Muscle of leg (tissue), 11 donors: ENCODE results near the gene HAND1. TPM values are rescaled to one million over a fixed set of nuclear protein-coding genes. Genes with fewer than 3 reads are reported as not detected.

Source experiments
- DNase-seq: peaks from one replicate; pipeline ENCODE4 v3.0.0; 2013
- H3K27ac ChIP-seq: one replicate; pipeline ENCODE4 v1.5.1; 2013; ENCODE audit warnings: mild to moderate bottlenecking, low read length, control low read depth
- H3K27me3 ChIP-seq: one replicate; pipeline ENCODE4 v1.6.1; 2013; ENCODE audit warnings: low read length; ENCODE audit not compliant: control insufficient read depth, insufficient read depth
- H3K36me3 ChIP-seq: one replicate; pipeline ENCODE4 v1.6.1; 2013; ENCODE audit warnings: low read length; ENCODE audit not compliant: control insufficient read depth, insufficient read depth
- H3K4me1 ChIP-seq: one replicate; pipeline ENCODE4 v1.6.1; 2013; ENCODE audit warnings: low read length; ENCODE audit not compliant: control insufficient read depth, insufficient read depth
- H3K4me3 ChIP-seq: one replicate; pipeline ENCODE4 v1.5.1; 2013; ENCODE audit warnings: low read length, control low read depth
- H3K9me3 ChIP-seq: replicated peaks from 2 replicates; pipeline ENCODE4 v1.6.1; 2013; ENCODE audit warnings: low read depth, low read length; ENCODE audit not compliant: control insufficient read depth
- WGBS: methylation state at CpG from one replicate; pipeline ENCODE4 v1.1.5; 2013; ENCODE audit warnings: missing lambda C conversion rate; ENCODE audit not compliant: insufficient coverage; 5-methylcytosine and 5-hydroxymethylcytosine counted together
- polyA plus RNA-seq, 8 donors: library from polyadenylated mRNA; unstranded; fragments of 120-200 nt; gene quantifications; one replicate each; pipeline versions ENCODE4 v1.2.1 to v1.2.3, GENCODE V29; 2013; ENCODE audit warnings: inconsistent platforms in 1 of 8, low replicate concordance in 1 of 8; ENCODE audit not compliant: insufficient read length in 8 of 8, insufficient read depth in 1 of 8
- total RNA-seq: library from RNA; stranded (reverse); fragments of 120-200 nt; gene quantifications from one replicate; pipeline ENCODE4 v1.2.4, GENCODE V29; 2013

The HAND1 gene
- total and polyA plus RNA-seq, 9 donors, result 0.21 TPM; not detected in 8

- WGBS, result 17% methylated on average over 1 of the region's 2 CpGs
- no peak for DNase-seq
- no peak overlapping the region for H3K27ac ChIP-seq
Observed at GRCh38 chr5:154487541-154487940, 9.5 kb upstream of the HAND1 start.

GRCh38 chr5:154486427-154486866 is 8.4 kb upstream of the HAND1 start:
- no peak for DNase-seq
- peaks cover 6% of the 10 kb centered on the region for H3K4me1 ChIP-seq
- H3K9me3 ChIP-seq, result no peaks in the 10 kb centered on the region
- H3K36me3 ChIP-seq, result no peaks in the 10 kb centered on the region
- H3K4me3 ChIP-seq, result no peak overlapping the region
- 0% methylated on average over 1 of the region's 4 CpGs for WGBS
- H3K27me3 ChIP-seq, result peaks cover 72% of the 10 kb centered on the region
- H3K27ac ChIP-seq, result no peak overlapping the region

More at GRCh38 chr5:154487541-154487940, 9.5 kb upstream of the HAND1 start:
- Histone ChIP-seq H3K4me1 (peaks cover 5% of the 10 kb centered on the region), H3K36me3 (no peaks in the 10 kb centered on the region), H3K4me3 (no peak overlapping the region), H3K27me3 (peaks cover 71% of the 10 kb centered on the region), H3K9me3 (no peaks in the 10 kb centered on the region)

GRCh38 chr5:154485850-154486426 is 7.9 kb upstream of the HAND1 start:
- Histone ChIP-seq H3K27me3 (peaks cover 72% of the 10 kb centered on the region), H3K4me1 (peaks cover 6% of the 10 kb centered on the region), H3K27ac (no peak overlapping the region), H3K9me3 (no peaks in the 10 kb centered on the region), H3K4me3 (no peak overlapping the region), H3K36me3 (no peaks in the 10 kb centered on the region)
- DNase-seq, result no peak
- 34% methylated on average over 2 of the region's 6 CpGs for WGBS

GRCh38 chr5:154485096-154485491 is 7.1 kb upstream of the HAND1 start:
- Histone ChIP-seq H3K36me3 (no peaks in the 10 kb centered on the region), H3K9me3 (no peaks in the 10 kb centered on the region), H3K27me3 (peaks cover 77% of the 10 kb centered on the region), H3K4me1 (peaks cover 6% of the 10 kb centered on the region), H3K27ac (no peak overlapping the region), H3K4me3 (no peak overlapping the region)
- WGBS, result no CpG with 5 or more reads among the region's 2 CpGs
- DNase-seq, result no peak

GRCh38 chr5:154484393-154485095 is 6.5 kb upstream of the HAND1 start:
- Histone ChIP-seq H3K36me3 (no peaks in the 10 kb centered on the region), H3K27me3 (peaks cover 81% of the 10 kb centered on the region), H3K9me3 (no peaks in the 10 kb centered on the region), H3K4me1 (peaks cover 6% of the 10 kb centered on the region), H3K27ac (no peak overlapping the region), H3K4me3 (no peak overlapping the region)
- 7% methylated on average over 9 of the region's 15 CpGs for WGBS
- no peak for DNase-seq

- H3K36me3 ChIP-seq, result no peaks in the 10 kb centered on the region
- peaks cover 12% of the 10 kb centered on the region for H3K4me1 ChIP-seq
- H3K9me3 ChIP-seq, result no peaks in the 10 kb centered on the region
- H3K4me3 ChIP-seq, result no peak overlapping the region
- DNase-seq, result no peak
- 2% methylated on average over 26 of the region's 34 CpGs for WGBS
- no peak overlapping the region for H3K27ac ChIP-seq
- H3K27me3 ChIP-seq, result peaks cover 88% of the 10 kb centered on the region
Observed at GRCh38 chr5:154483654-154484392, 5.8 kb upstream of the HAND1 start.

- 3% methylated on average over 35 of the region's 49 CpGs for WGBS
- H3K27ac ChIP-seq, result no peak overlapping the region
- no peak for DNase-seq
Observed at GRCh38 chr5:154482528-154483449, 4.8 kb upstream of the HAND1 start.

GRCh38 chr5:154481584-154482381 is 3.8 kb upstream of the HAND1 start:
- peaks cover 28% of the 10 kb centered on the region for H3K4me1 ChIP-seq
- WGBS, result 20% methylated on average over 2 of the region's 11 CpGs
- peaks cover 98% of the 10 kb centered on the region for H3K27me3 ChIP-seq
- no peak for DNase-seq
- H3K4me3 ChIP-seq, result no peak overlapping the region
- H3K36me3 ChIP-seq, result no peaks in the 10 kb centered on the region
- H3K27ac ChIP-seq, result no peak overlapping the region
- no peaks in the 10 kb centered on the region for H3K9me3 ChIP-seq

More at GRCh38 chr5:154482528-154483449, 4.8 kb upstream of the HAND1 start:
- H3K4me1 ChIP-seq, result peaks cover 22% of the 10 kb centered on the region
- no peaks in the 10 kb centered on the region for H3K9me3 ChIP-seq
- H3K4me3 ChIP-seq, result no peak overlapping the region
- no peaks in the 10 kb centered on the region for H3K36me3 ChIP-seq
- peaks cover 92% of the 10 kb centered on the region for H3K27me3 ChIP-seq

- Histone ChIP-seq H3K9me3 (no peaks in the 10 kb centered on the region), H3K4me3 (no peak overlapping the region), H3K4me1 (peaks cover 36% of the 10 kb centered on the region), H3K27me3 (peaks cover 99% of the 10 kb centered on the region), H3K27ac (no peak overlapping the region), H3K36me3 (no peaks in the 10 kb centered on the region)
- DNase-seq, result no peak
- WGBS, result 29% methylated on average over 1 of the region's 3 CpGs
Observed at GRCh38 chr5:154480847-154481246, 2.8 kb upstream of the HAND1 start.
